ENCODE measurements around the gene LARGE1. TPM values are rescaled to one million over a fixed set of nuclear protein-coding genes. Genes with fewer than 3 reads are reported as not detected.
A peak's percentile ranks its signal among the peaks of the same experiment; 100 is the strongest.

LARGE1 gene
- total and polyA plus RNA-seq, 2 of the 4 experiments (the other 2 are of a cell fraction): 6.2 to 12.4 TPM

DNA sequence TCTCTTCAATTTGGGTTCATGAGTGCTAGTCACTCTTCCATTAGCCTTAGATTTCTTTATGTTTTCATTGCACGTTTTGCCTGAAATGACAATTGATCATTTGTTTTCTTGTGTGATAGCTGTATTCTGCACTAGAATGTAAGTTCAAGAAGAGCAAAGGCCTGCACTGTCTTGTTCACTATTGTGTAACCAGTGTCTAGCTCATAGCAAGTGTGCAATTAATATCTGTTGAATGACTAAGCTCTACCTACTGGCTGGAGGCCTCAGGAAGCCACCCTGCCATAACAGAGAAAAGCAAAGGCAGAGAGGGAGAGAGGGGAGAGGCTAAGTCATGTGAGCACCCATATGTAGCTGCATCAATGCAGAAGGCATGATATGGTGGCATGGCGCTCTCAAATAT is 569.3 kb downstream of the LARGE1 start:
- Histone ChIP-seq H2AK5ac (ENCODE audit: low read depth, low read length) (no peak overlapping the region), H3K4me3 (ENCODE audit: insufficient read depth, low read depth, low read length) (no peak overlapping the region), H3K4me1 (ENCODE audit: control insufficient read depth, insufficient read depth, low read length) (peaks cover 9% of the 10 kb centered on the region), H2AFZ (replicated peaks; ENCODE audit: low read length, poor library complexity) (no peak overlapping the region), H4K20me1 (ENCODE audit: insufficient read depth, low read length) (no peaks in the 10 kb centered on the region), H3K23ac (ENCODE audit: low read depth, low read length) (no peak overlapping the region), H3K9me3 (ENCODE audit: control insufficient read depth, insufficient read depth, low read length) (no peaks in the 10 kb centered on the region), H2AK9ac (replicated peaks; ENCODE audit: low read depth, low read length, poor library complexity) (no peak overlapping the region), H3K56ac (ENCODE audit: extremely low read depth, insufficient read depth, low read length) (no peak overlapping the region), H3K4me2 (ENCODE audit: low read depth, low read length) (no peak overlapping the region), H3K14ac (replicated peaks; ENCODE audit: low read depth, low read length) (no peak overlapping the region), H3K18ac (ENCODE audit: low read depth, low read length) (no peak overlapping the region), H2BK120ac (ENCODE audit: low read depth, low read length) (no peak overlapping the region), H4K8ac (ENCODE audit: low read depth in 2 of 2, low read length in 2 of 2) (no peak overlapping the region), H3K36me3 (ENCODE audit: control insufficient read depth, insufficient read depth, low read length) (no peaks in the 10 kb centered on the region; the same call in 1 of the 2 replicates), H4K91ac (ENCODE audit: insufficient read depth, low read depth, low read length) (no peak overlapping the region), H3K79me1 (ENCODE audit: low read depth in 1 of 2, low read length in 2 of 2) (no peaks in the 10 kb centered on the region), H3K9me1 (ENCODE audit: insufficient read depth, low read length) (no peaks in the 10 kb centered on the region), H3K27ac (ENCODE audit: insufficient read depth, low read length) (no peak overlapping the region), H2BK5ac (ENCODE audit: low read depth, low read length, poor library complexity, severe bottlenecking) (no peak overlapping the region), H3K4ac (ENCODE audit: low read depth, low read length) (no peak overlapping the region), H4K5ac (ENCODE audit: low read depth, low read length) (no peak overlapping the region), H2BK20ac (ENCODE audit: low read depth, low read length) (no peak overlapping the region), H3K9ac (ENCODE audit: low read depth, low read length) (no peak overlapping the region), H2BK15ac (ENCODE audit: low read depth, low read length) (no peak overlapping the region), H3K27me3 (ENCODE audit: control insufficient read depth, insufficient read depth, low read length) (no peaks in the 10 kb centered on the region)
- ATAC-seq (ENCODE audit: low read depth): no peak
- BruUV-seq (replicated peaks): no TSS peak
- DNase-seq: no peak
- in situ Hi-C loops (cut with MboI; ENCODE audit: low sequenced_read_pairs): no loop called here
- dilution Hi-C loops (cut with HindIII; ENCODE audit: low sequenced_read_pairs, unreplicated experiment): no loop called here
- WGBS, 2 experiments (ENCODE audit: extremely low coverage in 2 of 2, insufficient read length in 1 of 2): no CpG with 5 or more reads among the region's 2 CpGs
- intact Hi-C loops (cut with micrococcal nuclease): no loop called here
- POLR2A ChIA-PET (ENCODE audit: unreplicated experiment): no interaction called here
- TF ChIP-seq CEBPB (IDR thresholded peaks at IDR 0.05; ENCODE audit: low read depth, low read length) (0 out of 2 replicates have a peak, but pooled peaks have one; percentile 46), SMC3 (IDR thresholded peaks at IDR 0.05; ENCODE audit: low read depth, low read length) (no peak)
- CTCF ChIA-PET: no interaction called here

All from IMR-90 (cell line).